Activated CD4-positive, CD25-positive, alpha-beta regulatory T cell (primary cell): ENCODE results near the gene PDZD8.
A peak's percentile ranks its signal among the peaks of the same experiment; 100 is the strongest.

Experiments used
- DNase-seq, 4 experiments: peaks; one replicate each; lab custom pipeline; 2025; lab: John Stamatoyannopoulos, UW

Gene PDZD8, protein sequence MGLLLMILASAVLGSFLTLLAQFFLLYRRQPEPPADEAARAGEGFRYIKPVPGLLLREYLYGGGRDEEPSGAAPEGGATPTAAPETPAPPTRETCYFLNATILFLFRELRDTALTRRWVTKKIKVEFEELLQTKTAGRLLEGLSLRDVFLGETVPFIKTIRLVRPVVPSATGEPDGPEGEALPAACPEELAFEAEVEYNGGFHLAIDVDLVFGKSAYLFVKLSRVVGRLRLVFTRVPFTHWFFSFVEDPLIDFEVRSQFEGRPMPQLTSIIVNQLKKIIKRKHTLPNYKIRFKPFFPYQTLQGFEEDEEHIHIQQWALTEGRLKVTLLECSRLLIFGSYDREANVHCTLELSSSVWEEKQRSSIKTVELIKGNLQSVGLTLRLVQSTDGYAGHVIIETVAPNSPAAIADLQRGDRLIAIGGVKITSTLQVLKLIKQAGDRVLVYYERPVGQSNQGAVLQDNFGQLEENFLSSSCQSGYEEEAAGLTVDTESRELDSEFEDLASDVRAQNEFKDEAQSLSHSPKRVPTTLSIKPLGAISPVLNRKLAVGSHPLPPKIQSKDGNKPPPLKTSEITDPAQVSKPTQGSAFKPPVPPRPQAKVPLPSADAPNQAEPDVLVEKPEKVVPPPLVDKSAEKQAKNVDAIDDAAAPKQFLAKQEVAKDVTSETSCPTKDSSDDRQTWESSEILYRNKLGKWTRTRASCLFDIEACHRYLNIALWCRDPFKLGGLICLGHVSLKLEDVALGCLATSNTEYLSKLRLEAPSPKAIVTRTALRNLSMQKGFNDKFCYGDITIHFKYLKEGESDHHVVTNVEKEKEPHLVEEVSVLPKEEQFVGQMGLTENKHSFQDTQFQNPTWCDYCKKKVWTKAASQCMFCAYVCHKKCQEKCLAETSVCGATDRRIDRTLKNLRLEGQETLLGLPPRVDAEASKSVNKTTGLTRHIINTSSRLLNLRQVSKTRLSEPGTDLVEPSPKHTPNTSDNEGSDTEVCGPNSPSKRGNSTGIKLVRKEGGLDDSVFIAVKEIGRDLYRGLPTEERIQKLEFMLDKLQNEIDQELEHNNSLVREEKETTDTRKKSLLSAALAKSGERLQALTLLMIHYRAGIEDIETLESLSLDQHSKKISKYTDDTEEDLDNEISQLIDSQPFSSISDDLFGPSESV

DNA sequence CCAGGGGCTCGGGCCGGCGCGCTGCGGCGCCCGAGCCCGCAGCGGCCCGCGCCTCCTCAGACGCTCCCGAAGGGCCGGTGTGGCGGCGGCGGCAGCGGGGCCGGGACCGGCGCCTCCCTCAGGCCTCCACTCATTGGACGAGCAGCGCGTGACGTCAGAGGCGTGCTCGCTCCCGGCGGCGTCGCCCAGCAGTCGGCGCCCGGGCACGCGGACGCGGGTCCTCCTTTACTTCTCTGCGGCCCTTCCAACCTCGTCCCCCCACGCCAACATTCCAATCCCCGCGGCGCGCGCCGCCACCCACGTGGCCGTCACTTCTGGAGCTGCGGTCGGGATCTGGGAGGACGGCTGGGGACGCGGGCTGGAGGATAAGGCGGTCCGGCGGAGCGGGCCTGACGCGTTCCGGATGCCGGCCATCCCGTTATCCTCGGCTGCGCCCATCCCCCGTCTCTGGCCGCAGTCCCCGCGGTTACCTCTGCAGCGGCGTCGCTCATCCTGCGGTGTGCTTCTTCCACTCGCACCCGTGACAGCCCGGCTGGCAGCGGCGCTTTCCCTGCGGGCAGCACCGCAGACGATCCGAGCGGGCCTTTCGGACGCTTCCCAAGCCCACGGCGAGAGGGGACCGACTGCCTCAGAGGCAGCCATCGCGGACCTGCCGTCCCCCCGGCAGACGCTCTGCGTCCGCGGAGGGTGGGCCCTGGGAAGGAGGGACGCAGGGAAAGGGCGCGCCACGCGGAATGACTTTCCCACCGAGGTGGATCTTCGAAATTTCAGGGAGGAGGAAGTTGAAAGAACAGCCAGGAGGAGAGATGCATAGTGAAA, at the start of gene PDZD8:
Gene PDZD8, minus strand, starts transcription at position 81 of the 819 bp plus-strand sequence. CDS start 213 bp downstream, outside the sequence.
- peak; percentile 78 to 90 (median 84) for DNase-seq

DNA sequence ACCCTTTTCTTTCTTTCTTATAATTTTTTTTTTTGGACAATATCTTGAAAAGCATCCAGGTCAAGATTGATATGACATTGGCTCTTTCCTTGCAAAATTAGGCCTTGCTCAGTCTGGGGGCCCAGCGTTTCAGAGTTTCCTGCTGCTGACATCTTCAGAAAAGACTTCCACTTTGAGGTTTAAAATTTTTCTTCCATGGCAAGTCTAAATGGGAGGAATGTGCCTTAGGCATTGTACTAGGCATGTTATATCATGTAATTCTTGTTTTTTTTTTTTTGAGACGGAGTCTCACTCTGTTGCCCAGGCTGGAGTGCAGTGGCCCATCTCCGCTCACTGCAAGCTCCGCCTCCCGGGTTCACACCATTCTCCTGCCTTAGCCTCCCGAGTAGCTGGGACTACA, 48.9 kb upstream of the PDZD8 start:
- DNase-seq, result no peak

DNA sequence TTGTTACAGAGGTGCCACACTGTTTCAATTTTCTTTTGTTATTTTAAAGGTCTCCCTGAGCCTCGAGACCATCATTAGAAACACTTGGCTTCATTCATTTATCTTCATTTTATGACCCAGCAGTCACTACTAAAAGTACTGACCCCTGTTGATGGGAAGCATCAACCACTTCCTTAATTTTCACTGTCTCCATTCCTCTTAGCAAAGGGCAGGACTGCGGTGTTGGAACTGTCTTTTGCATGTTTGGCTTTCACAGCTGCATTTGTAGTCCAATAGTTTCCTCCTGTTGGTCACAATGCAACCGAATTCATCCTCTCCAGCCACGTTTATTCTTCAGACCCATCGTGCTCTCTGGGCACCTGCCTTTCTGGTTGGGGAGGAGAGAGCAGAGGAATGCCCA, 46.7 kb upstream of the PDZD8 start:
- no peak for DNase-seq

DNA sequence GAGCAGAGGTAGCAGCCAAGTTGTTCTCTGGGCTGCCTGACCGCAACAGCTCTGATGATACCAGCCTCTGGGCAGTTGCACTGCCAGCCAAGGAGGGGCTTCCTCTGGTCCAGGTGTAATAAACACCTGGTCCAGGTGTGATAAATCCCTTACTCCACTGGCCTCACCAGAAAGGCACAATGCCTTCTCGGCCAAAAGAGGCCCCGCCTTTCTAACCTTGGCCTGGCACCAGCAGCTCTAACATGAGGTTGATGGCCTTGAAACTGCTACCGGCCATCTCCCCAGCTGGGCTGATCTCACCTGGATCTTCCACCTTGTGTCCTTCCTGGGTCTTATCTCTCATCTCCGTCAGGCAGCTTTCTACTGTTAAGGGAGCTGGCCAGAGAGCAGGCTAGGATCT, 45.5 kb upstream of the PDZD8 start:
- DNase-seq, result no peak

DNA sequence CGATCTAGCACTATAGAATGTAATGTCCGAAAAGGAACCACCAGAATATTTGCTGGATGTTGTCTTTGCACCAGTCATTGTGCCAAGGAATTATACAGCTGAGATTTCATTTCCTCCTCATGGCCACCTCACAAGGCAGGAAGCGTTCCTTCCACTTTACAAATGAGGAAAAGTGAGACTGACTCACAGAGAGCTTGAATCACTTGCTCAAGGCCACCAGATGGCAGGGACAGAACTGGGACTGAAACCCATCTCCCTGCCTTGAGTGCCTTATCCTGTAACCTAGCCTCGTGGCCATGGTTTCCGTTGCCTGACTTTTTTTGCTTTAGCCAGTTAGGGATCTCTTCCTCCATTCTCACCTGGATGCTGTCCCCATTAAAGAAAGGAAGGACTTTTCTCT, 44.7 kb upstream of the PDZD8 start:
- DNase-seq, result no peak

DNA sequence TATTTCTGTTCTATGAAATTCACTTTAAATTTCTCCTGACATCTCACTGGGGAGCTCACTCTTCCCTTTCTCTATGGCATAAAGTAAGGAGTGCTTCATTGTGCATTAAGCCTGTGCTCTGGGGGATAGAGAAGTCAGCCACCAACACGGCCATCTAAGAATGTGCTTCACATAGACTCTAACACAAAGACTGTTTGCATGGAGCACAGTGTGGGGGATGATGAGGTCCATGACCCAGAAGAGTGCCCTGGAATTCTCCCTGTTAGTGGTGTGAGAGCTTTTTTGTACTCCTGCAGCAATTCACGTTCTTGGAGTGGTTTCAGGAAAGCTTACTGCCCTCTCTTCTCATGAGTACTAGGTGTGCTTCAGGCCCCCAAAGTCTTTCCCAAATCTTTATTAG, 43.9 kb upstream of the PDZD8 start:
- DNase-seq, result no peak

DNA sequence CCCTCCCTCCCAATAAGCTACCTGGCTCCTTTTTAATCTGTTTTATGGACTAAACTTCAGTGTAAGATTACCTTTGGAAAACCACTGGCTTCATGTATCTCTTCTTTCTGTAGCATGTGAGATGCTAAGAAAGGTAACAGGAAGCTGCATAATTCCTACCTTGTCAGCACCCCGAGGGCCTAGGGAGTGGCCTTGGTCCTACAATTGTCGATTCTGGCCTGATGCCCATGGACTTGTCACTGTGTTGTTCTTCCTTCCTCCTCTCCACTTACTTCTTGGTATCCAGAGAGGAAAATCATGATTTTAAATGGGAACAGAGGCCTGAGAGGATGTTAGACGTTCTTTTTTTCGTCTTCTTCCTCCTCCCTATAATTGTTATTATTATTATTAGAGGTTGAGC, 42.9 kb upstream of the PDZD8 start:
- no peak for DNase-seq

DNA sequence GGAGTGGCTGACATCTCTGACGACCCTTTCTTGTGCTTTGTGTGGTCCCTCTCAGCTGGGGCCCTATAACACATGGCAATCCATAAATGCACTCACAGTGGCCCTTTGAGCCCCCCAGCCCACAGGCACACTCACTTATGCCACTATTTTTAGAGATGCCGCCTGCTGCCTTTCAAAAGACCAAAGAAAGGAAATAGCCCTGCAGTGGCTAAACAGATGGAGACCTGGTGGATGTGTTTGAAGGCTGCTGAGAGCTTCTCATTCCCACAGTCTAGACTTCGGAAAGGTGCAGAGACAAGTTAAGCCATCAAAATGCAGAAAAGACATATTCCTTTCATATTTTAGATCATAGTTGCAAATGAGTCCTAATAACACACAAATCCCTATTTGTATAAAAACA, 42.0 kb upstream of the PDZD8 start:
- DNase-seq, result no peak

DNA sequence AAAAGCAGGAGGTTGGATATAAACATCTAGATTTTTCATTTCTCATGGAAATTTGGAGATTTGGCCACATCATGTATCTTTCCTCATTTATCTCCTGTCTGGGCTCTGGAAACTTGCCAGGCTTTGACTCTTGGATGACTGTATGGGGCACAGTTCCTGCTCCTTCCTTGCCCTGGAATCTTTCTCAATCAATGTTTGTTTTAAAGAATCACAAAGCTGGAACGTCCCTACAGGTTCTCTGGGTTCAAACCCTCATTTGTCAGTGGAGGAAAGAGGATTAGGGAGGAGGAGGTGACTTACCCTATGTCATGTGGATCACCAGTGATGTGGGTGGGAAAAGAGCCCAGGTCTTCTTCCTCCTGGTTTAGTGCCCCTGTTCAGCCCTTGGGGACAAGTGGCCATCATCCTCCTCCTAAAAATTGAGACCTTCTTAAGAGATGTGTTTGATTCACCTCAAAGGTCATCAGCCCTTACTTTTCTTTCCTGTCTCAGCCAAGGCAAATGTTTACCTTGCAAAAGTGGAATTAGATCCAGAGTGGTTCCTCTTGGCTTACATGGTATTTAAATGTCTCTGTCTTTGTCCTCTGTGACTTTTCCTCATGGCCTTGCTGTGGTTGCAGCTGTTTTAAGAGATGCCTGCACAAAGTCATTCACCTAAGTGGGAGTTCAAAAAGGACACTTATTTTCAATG, 38.8 kb upstream of the PDZD8 start:
- no peak for DNase-seq

DNA sequence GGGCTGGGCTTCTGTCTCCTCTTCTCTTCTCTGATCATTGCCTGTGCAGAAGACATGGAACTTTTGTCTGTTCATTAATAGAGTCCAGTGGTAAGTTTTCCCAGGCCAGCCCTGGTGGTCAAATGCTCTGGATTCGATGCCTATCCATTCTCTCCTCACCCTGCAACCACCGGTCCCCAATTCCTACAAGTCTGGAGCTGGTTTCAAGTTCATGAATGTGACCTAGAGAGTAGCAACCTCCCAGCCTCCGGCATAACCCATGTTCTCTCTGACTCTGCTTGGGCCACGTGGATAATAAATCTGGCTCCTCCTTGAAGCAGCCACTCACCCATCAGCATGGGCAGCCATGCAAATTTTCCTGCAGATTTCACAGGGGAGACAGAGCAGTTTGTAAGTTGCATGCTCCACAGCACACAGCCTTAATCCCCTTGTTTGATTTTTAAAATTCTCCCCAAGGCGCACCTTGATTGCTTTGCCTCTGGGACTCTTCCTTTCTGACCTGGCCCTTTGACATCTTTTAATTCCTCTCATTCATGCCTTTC, 37.3 kb upstream of the PDZD8 start:
- DNase-seq, result no peak

DNA sequence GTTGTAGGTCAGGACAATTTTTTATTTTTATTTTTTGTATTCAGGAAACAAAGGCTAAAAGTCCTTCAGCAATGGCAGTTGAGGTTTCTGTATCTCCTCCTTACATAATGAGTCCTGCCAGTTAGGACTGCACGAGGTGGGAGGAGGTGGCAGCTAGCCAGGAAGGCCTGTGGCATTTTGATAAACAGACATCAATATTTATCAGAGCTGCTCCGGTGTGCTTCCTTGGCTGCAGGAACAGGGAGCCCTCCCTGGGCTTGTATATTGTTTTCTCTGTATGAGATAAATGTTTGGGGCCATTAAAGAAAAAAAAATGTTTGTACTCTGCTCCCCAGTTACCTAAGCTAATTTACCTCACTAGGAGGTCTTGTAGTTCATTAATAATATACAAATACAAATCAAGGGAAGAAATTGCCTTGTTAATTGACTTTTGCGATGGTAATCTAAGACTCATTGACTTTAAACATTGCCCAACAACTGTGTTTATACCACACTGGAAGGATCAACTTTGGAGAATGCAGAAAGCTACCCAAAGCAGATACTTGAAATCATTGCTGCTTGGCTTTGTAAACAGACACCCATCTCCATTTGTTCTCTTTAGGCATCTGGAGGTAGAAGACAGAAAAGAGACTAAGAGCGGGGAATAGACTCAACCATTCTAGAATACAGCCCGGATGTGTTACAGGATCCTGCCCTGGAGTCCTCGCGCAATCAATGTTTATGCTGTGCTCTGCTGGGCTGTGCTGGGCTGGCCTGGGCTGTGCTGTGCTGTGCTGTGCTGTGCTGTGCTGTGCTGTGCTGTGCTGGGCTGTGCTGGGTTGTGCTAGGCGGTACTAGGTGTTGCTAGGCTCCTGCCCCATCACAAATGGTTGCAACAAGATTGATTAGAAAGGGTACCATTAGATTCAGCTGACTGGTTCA, 36.5 kb upstream of the PDZD8 start:
- no peak for DNase-seq

DNA sequence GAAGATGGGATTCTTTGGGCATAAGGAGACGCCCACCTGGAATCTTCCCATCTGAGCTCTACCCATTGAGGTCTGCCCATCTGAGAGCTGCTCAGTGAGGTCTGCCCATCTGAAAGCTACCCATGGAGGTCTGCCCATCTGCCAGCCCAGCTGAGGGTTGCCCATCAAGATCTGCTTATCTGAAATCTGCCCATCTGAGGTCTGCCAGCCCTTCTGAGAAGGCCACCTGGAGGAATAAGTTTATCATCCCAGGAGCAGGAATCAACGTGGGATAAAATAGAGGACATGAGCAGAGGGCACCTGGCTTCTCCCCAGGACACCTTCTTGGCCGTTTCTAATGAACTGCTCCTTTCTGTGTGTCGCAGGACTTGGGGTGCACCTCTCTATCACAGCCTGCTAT, 35.3 kb upstream of the PDZD8 start:
- no peak for DNase-seq

DNA sequence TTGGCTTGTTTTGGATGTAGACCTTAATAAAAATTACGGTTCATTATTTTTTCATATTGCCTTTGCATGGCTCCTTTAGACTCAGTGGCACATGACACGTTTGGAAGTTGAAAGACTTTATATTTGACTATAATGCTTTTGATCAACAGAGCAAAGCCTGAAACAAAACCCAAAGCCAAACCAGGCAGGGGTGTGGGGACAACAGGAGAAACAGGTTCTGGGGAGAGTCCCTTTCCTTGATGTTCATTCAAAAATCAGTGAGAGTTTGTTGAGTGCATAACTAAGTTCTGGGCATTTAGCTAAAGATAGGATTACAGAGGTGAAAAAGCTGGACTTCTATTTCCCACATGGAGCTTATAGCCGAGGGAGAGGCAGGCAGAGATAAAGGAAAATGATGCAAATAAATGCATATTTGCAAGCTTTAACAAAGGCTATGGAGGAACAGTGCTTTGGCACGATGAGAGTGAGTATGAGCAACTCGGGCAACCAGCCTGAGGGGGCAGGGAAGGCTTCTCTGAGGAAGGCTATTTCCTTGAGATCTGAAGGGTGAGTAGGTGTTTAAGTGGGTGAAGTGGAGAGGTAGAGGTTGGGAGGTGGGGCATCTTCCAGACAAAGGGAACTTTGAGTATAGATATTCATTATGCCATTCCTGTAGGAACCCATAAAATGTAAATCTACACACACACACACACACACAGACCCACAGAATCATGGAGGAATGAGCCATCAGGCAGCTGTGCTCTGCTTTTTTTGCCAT, 34.5 kb upstream of the PDZD8 start:
- DNase-seq, result no peak

DNA sequence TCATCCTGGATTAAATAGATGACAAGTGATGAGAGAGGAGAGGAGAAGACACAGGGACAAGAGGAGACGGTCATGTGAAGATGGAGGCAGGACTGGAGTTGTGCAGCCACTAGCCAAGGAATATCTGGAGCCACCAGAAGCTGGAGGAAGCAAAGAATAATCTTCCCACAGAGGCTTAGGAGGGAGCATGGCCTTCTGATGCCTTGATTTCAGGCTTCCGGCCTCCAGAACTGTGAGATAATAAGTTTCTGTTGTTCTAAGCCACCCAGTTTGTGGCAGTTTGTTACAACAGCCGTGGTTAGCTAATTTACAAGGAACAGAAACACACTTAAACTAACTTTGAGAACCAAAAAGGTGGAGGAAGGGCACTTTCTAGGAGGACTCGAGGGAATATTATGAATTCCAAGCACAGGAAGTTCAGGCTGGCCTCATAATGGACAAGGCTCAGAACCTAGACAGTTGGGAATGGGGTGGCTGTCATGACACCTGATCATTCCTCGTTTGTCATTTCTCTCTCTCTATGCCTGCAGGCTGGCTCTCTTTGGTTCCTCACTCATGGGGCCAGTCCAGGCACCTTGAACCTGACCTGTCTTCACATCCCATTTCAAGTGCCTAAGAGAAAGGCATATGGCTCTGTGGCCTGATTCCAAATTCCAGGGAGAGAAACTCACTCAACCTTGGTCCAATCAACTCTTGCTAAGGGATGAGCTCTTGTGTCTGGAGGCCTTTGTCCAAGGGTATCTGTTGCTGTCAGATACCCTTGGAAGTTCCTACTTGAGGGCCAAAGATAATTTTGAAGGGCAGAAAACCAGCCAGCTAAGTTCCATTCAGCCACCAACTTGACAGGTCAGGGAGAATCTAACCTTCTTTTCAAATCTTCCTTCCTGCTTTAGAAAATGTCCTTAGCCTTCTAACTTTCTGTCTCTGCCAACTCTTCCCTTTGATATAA, 33.5 kb upstream of the PDZD8 start:
- no peak for DNase-seq

DNA sequence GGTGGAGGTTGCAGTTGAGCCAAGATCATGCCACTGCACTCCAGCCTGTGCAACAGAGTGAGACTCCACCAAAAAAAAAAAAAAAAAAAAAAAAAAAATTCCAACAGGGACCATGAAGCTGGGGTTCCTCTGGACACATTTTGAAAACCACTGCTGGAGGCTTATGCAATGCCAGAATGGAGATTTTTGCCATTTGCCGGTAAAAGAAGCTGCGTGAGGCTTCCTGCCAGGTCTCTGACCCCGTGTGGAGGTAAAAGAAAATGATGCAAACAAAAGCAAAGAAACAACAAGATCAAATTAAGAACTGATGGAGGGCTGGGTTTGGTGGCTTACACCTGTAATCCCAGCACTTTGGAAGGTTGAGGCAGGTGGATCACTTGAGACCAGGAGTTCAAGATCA, 30.5 kb upstream of the PDZD8 start:
- DNase-seq, result no peak

DNA sequence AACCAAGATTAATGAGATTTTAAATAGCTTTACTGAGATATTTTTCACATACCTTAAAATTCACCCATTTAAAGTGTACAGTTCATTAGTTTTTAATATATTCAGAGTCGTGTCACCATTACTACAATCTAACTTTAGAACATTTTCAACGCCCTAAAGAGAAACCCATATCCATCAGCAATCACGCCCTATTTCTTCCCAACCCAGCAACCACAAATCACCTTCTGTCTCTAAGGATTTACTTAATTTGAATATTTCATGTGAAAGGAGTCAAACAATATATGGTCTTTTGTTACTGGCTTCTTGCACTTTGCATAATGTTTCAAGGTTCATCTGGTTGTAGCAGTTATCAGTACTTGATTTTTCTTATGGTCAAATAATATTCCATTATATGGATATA, 25.1 kb upstream of the PDZD8 start:
- no peak for DNase-seq

DNA sequence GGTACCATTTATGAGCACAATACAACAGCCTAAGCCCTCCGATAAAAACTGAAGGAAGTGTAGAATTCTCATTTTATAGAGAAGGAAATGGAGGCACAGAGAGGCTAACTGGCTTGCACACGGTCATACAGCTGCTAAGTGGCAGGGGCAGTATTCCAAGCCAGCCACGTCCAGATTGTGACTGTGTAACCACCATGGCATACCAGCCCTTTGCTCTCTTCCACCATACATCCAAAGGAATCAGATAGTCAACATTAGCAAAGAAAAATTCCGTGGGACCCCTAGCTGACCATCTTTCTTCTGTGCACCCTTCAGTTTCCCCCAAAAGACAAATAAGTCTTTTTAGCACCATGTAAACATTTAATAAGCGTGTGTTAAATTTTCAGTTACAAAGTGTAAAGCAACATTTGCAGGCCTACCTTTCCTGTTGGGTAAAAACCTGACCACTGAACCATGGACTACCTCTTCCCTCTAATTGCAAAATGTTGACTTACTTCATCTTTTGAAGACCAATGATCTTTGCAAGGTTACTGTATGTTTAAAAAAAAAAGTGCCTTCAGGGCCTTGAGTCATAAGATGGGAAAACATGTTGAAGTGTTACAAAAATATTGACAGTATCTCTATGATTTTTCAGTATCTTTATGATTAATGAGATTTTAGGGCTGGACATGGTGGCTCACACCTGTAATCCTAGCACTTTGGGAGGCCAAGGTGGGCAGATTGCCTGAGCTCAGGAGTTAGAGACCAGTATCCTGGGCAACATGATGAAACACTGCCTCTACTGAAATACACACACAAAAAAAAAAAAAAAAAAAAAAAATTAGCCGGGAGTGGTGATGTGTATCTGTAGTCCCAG, 24.3 kb upstream of the PDZD8 start:
- no peak for DNase-seq
